Loucy (cell line): ENCODE results near the gene DLK2.

Source experiments
- H2AFZ ChIP-seq: fragments of 200-600 bp; sonication (generic); 2 replicates; pipeline ENCODE4 v1.6.0; 2016; ENCODE audit warnings: antibody characterized with exemption, mild to moderate bottlenecking, low read length, moderate library complexity
- H3F3A ChIP-seq: fragments of 200-600 bp; 2 replicates; pipeline ENCODE4 v1.6.0; 2016; ENCODE audit warnings: antibody characterized with exemption, low read depth, mild to moderate bottlenecking
- H3K27me3 ChIP-seq: fragments of 200-600 bp; sonication (generic); 2 replicates; pipeline ENCODE4 v1.6.1; 2014; ENCODE audit warnings: low read length, mild to moderate bottlenecking; ENCODE audit not compliant: insufficient read depth, poor library complexity, severe bottlenecking
- H3K36me3 ChIP-seq: fragments of 200-600 bp; sonication (generic); 2 replicates; pipeline ENCODE4 v1.6.1; 2016; ENCODE audit warnings: low read length; ENCODE audit not compliant: insufficient read depth
- H3K4me1 ChIP-seq: fragments of 200-600 bp; sonication (generic); 2 replicates; pipeline ENCODE4 v1.5.1; 2014; ENCODE audit warnings: low read length, mild to moderate bottlenecking; ENCODE audit not compliant: insufficient read depth, poor library complexity, severe bottlenecking
- H3K4me2 ChIP-seq: fragments of 200-600 bp; sonication (generic); 2 replicates; pipeline ENCODE4 v1.6.0; 2014; ENCODE audit warnings: antibody characterized with exemption, low read length, low read depth, mild to moderate bottlenecking; ENCODE audit not compliant: poor library complexity, severe bottlenecking
- H3K4me3 ChIP-seq: fragments of 200-600 bp; sonication (generic); 2 replicates; pipeline ENCODE4 v1.5.1; 2014; ENCODE audit warnings: low read length, mild to moderate bottlenecking, mixed read lengths; ENCODE audit not compliant: poor library complexity, severe bottlenecking
- H3K79me2 ChIP-seq: fragments of 200-600 bp; sonication (generic); 2 replicates; pipeline ENCODE4 v1.6.1; 2014; ENCODE audit warnings: low read length; ENCODE audit not compliant: insufficient read depth
- H3K9ac ChIP-seq: fragments of 200-600 bp; sonication (generic); 2 replicates; pipeline ENCODE4 v1.6.0; 2014; ENCODE audit warnings: mild to moderate bottlenecking, low read depth, low read length, moderate library complexity; ENCODE audit not compliant: poor library complexity, severe bottlenecking
- H3K9me2 ChIP-seq: fragments of 200-600 bp; sonication (generic); replicated peaks from 2 replicates; pipeline ENCODE4 v1.6.1; 2016; ENCODE audit warnings: low read depth, low read length, mixed read lengths
- H3K9me3 ChIP-seq: fragments of 200-600 bp; sonication (generic); 2 replicates; pipeline ENCODE4 v1.6.1; 2014; ENCODE audit warnings: mild to moderate bottlenecking, antibody characterized with exemption, low read length, low read depth; ENCODE audit not compliant: insufficient read depth
- H4K20me1 ChIP-seq: fragments of 200-600 bp; sonication (generic); 2 replicates; pipeline ENCODE4 v1.6.0; 2014; ENCODE audit warnings: antibody characterized with exemption, low read length, mild to moderate bottlenecking; ENCODE audit not compliant: insufficient read depth, poor library complexity, severe bottlenecking
- CTCF ChIP-seq: fragments of 200-600 bp; sonication (generic); conservative IDR thresholded peaks from 2 replicates; pipeline ENCODE4 v1.5.1; 2014; ENCODE audit warnings: mild to moderate bottlenecking, antibody characterized with exemption, low read length
- EZH2phosphoT487 ChIP-seq: fragments of 200-600 bp; IDR thresholded peaks from 2 replicates; pipeline ENCODE4 v1.6.1; 2018; ENCODE audit warnings: antibody characterized with exemption, mild to moderate bottlenecking, moderate library complexity, borderline replicate concordance

Gene DLK2

DNA sequence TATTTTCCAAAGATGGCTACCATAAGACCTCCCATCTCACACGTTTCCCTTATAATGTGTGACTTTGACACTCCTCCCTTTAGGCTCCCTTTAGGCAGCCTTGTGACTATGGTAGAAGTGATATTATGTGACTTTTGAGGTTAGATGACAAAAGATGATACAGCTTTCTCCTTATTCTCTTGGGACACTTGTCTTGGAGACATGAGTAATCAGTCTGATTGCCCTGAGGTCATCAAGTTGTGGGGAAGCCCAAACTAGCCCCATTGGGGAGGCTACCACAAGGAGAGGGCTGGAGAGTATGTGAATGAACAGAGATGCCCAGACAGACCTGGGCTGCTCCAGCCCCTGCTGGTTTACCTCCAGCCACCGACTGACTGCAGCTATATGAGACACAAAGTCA lies 10.6 kb upstream of the DLK2 start:
- Histone ChIP-seq H3K9me2 (no peaks in the 10 kb centered on the region), H4K20me1 (no peaks in the 10 kb centered on the region), H3K36me3 (no peaks in the 10 kb centered on the region), H3K9ac (no peak overlapping the region), H3K79me2 (no peaks in the 10 kb centered on the region), H3K4me2 (no peak overlapping the region), H3K27me3 (no peaks in the 10 kb centered on the region), H2AFZ (no peak overlapping the region), H3K4me3 (no peak overlapping the region), H3K9me3 (no peaks in the 10 kb centered on the region), H3K4me1 (no peaks in the 10 kb centered on the region), H3F3A (no peaks in the 10 kb centered on the region)
- no peak for TF ChIP-seq EZH2phosphoT487
- TF ChIP-seq CTCF, result no peak

DNA sequence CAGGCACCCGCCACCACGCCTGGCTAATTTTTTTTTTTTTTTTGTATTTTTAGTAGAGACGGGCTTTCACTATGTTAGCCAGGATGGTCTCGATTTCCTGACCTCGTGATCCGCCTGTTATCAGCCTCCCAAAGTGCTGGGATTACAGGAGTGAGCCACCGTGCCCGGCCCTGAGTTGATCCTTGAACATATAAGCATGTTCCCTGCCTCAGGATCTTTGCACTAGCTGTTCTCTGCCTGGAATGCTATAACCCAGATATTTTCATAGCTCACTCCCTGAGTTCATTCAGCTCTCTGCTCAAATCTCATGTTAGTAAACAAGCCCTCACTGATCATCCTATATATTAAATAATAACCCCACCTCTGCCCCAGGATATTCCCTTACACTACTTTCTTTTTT lies 9.0 kb upstream of the DLK2 start:
- Histone ChIP-seq H3K36me3 (no peaks in the 10 kb centered on the region), H3F3A (no peaks in the 10 kb centered on the region), H3K27me3 (no peaks in the 10 kb centered on the region), H3K4me1 (no peaks in the 10 kb centered on the region), H4K20me1 (no peaks in the 10 kb centered on the region), H3K4me3 (no peak overlapping the region), H3K9ac (no peak overlapping the region), H3K9me2 (no peaks in the 10 kb centered on the region), H3K79me2 (no peaks in the 10 kb centered on the region), H3K9me3 (no peaks in the 10 kb centered on the region), H2AFZ (no peak overlapping the region), H3K4me2 (no peak overlapping the region)
- TF ChIP-seq CTCF (no peak), EZH2phosphoT487 (no peak)

GRCh38 chr6:43461936-43462335 lies 6.6 kb upstream of the DLK2 start:
- H2AFZ ChIP-seq, result no peak overlapping the region
- H3K79me2 ChIP-seq, result no peaks in the 10 kb centered on the region
- no peaks in the 10 kb centered on the region for H3K9me3 ChIP-seq
- H3F3A ChIP-seq, result no peaks in the 10 kb centered on the region
- no peak for TF ChIP-seq EZH2phosphoT487
- no peak for TF ChIP-seq CTCF
- no peak overlapping the region for H3K4me3 ChIP-seq
- H3K27me3 ChIP-seq, result no peaks in the 10 kb centered on the region
- H3K9me2 ChIP-seq, result no peaks in the 10 kb centered on the region
- no peaks in the 10 kb centered on the region for H3K36me3 ChIP-seq
- no peaks in the 10 kb centered on the region for H3K4me1 ChIP-seq
- H3K9ac ChIP-seq, result no peak overlapping the region
- no peaks in the 10 kb centered on the region for H4K20me1 ChIP-seq
- H3K4me2 ChIP-seq, result no peak overlapping the region
